HG02885 (cell line): ENCODE results near the gene ZNF143.
A peak's percentile ranks its signal among the peaks of the same experiment; 100 is the strongest.

Experiments
- ATAC-seq: cut with Tn5 transposase; IDR thresholded peaks from one replicate; pipeline ENCODE4 v1.9.1; 2021; ENCODE audit warnings: mild to moderate bottlenecking; ENCODE audit not compliant: unreplicated experiment, poor library complexity

The ZNF143 gene

DNA sequence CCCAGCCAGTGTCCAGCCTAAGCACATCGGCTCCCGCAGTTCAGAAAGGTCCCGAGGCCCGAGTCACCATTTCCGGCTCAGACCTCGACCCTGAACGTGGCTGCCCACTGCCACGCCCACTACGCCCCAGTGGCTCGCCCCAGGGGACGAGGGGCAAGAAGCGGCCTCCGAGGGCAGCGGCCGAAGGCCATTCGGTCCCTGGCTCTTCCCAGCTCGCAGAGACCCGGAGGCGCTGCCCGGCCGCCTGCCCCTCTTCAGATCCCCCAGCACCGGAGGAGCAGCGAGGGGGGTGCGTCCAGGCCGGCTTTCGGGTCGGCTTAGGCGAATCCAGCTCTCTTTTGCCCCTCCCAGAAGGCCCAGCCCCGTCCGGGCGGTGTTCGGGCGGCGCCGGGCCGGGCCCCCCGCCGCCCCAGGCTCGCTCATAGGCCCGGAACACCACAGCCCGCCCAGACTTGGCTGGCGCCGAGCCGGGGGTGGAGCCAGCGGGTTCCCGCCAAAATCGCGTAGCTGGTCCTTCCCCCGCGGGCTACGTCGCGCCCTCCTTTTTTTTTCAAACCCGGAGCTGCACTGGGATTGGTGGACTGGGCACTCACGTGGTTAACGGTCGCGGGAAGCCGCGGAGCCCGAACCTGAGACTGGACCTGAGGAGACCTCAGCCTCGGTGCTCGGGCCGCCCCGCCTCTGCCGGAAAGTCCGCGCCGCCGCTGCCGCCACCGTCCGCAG lies 112.4 kb downstream of the ZNF143 start, which contains the start of gene WEE1:
Gene WEE1, plus strand, starts transcription at position 619 of the 723 bp plus-strand sequence. CDS start 264 bp downstream, outside the sequence.
- peak; percentile 88 for ATAC-seq

DNA sequence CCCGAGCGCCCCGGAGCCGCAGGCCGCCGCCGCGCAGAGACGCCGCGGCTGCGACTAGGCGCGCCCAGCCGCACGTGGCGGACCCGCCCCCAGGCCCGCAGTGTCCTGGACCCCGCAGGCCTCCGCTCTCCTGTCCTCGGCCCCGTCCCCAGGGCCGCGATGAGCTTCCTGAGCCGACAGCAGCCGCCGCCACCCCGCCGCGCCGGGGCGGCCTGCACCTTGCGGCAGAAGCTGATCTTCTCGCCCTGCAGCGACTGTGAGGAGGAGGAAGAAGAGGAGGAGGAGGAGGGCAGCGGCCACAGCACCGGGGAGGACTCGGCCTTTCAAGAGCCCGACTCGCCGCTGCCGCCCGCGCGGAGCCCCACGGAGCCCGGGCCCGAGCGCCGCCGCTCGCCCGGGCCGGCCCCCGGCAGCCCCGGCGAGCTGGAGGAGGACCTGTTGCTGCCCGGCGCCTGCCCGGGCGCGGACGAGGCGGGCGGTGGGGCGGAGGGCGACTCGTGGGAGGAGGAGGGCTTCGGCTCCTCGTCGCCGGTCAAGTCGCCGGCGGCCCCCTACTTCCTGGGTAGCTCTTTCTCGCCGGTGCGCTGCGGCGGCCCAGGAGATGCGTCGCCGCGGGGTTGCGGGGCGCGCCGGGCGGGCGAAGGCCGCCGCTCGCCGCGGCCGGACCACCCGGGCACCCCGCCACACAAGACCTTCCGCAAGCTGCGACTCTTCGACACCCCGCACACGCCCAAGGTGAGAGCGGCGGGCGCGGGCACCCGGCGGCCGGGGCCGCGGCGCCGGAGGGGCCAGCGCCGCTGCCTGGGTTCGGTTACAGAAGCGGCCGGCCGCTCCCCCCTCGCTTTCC lies 113.2 kb downstream of the ZNF143 start:
- peak; percentile 29 for ATAC-seq

DNA sequence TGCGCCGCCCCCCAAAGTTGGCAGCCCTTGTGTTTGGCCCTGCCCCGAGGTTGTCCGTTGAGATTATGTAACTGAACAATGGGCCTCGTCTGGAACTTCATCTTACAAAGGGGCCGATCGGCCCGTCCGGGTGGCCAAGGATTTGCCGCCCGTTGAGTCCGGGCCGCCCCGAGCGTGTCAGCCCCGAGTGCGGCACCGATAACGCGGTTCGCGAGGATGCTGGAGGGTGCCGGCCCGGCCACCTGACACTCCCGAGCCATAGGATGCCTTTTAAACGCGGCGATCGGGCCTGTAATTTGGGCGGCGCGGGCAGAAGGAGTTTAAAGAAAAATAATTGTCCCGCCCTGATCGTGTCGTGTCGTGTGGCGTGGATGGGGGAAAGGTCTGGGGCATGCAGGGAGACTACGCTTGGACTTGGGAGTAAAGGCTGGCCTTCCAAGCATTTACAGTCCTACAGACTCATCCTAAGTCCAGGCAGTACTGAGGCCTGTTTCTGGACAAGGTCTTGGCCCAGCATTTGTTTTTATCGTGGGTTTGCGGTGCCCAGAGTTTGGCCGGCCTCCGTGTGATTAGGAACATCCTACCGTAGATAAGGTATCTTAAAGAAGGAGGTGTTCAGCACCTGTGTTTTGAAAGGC lies 113.9 kb downstream of the ZNF143 start:
- no peak for ATAC-seq

DNA sequence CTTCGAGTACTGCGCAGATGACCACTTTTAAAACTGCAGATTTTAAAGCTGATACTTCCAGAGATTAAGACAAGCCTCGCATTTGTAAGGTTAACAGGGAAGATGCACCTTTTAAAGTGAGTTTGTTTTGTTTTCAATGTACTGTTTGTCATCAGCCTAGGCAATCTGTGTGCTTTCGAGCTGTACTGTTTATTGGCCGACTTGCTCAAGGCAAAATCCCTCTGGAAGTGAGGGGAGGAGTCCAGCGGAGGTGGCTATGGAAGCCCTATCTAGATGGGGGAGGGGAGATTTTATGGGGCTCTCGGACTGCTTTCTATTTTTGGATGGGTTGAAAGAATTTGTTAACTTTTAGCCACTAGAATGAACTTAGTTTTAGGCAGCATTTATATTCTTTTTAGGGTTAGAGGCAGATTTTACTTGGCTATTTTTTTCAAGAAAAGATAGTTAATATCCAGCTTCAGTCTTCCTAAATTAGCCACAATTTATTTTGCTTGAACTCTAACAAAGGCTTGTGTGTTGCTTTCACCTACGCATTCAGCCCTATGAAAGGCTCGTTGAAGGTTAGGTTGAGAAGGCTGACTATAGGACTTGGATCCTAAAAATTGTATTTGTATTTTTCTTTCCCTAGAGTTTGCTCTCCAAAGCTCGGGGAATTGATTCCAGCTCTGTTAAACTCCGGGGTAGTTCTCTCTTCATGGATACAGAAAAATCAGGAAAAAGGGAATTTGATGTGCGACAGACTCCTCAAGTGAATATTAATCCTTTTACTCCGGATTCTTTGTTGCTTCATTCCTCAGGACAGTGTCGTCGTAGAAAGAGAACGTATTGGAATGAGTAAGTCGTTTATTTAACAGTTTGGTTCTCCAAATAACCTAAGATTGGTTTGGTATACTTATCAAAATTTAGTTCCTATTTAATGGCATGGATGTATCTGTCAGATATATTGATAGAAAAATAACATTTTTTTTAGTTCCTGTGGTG lies 114.7 kb downstream of the ZNF143 start:
- ATAC-seq = no peak

DNA sequence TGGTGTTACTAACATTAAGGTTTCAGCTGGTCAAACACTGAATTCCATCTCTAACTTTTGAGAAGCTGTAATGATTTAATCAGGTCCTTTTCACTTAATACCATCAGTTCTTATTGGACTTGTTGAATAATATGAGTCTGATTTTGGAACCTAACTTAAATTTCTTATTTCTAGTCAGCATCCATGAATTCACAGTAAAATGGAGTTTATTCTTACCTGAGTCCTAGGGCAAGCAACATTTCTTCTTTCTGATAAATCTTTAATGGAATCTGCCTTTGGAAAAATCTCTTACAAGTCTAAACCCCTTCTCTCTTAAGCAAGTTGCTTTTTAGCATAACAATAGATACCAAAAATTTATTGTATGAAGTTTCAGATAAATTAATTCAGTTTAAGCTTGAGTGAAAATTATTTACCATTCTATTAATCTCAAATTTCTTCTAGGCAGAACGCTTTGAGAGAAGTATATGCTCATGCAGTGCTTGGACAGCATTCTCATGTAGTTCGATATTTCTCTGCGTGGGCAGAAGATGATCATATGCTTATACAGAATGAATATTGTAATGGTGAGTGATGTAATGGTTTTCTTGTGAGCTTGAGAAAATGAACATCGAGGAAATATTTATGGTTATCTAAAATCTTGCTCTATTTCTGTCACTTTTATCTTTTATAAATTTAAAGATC lies 116.0 kb downstream of the ZNF143 start:
- ATAC-seq = no peak

DNA sequence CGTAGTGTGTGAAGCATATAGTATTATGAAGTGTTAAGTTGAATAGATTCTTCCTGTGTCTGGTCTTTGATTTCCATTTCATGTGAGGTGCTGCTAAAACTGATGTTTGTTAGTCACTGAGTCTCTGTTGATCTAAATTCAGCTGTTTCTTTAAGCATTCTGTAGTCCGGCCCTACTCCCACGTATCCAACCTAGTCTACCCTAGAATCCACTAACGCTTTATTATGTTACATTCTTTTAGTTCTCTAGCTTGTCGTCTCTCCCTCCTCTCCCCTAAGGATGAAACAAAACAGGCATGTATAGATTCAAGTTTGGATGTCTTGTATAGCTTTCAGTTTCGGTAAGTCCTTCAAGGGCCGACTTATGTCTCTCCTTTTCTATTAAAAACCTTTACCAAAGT lies 116.7 kb downstream of the ZNF143 start:
- no peak for ATAC-seq
